H9 (cell line): ENCODE measurements around the gene TMEM140. TPM values are rescaled to one million over a fixed set of nuclear protein-coding genes. Genes with fewer than 3 reads are reported as not detected.

ENCODE experiments used
- DNase-seq: peaks from one replicate; pipeline ENCODE4 v3.0.0-alpha.2; 2017
- H2AFZ ChIP-seq: one replicate; pipeline ENCODE4 v1.6.1; 2013; ENCODE audit warnings: mild to moderate bottlenecking, low read length, control low read depth, moderate library complexity
- H2AK5ac ChIP-seq: 2 replicates; pipeline ENCODE4 v1.6.1; 2013; ENCODE audit warnings: low read length, control low read depth, mixed read lengths; ENCODE audit not compliant: insufficient read length
- H2BK120ac ChIP-seq: one replicate; pipeline ENCODE4 v1.6.1; 2013; ENCODE audit warnings: low read depth, mild to moderate bottlenecking, low read length, control low read depth, inconsistent platforms; ENCODE audit not compliant: poor library complexity, severe bottlenecking
- H2BK12ac ChIP-seq: 2 replicates; pipeline ENCODE4 v1.6.1; 2013; ENCODE audit warnings: low read length, control low read depth, mixed read lengths, low read depth; ENCODE audit not compliant: insufficient read length
- H2BK15ac ChIP-seq: 2 replicates; pipeline ENCODE4 v1.6.1; 2013; ENCODE audit warnings: low read depth, low read length, control low read depth
- H2BK20ac ChIP-seq: one replicate; pipeline ENCODE4 v1.6.1; 2013; ENCODE audit warnings: low read depth, mild to moderate bottlenecking, low read length, control low read depth, inconsistent platforms; ENCODE audit not compliant: poor library complexity, severe bottlenecking
- H2BK5ac ChIP-seq: 2 replicates; pipeline ENCODE4 v1.6.1; 2013; ENCODE audit warnings: low read length, control low read depth, mixed read lengths; ENCODE audit not compliant: insufficient read length
- H3K14ac ChIP-seq: 2 replicates; pipeline ENCODE4 v1.6.1; 2013; ENCODE audit warnings: low read length, control low read depth; ENCODE audit not compliant: insufficient read depth
- H3K18ac ChIP-seq: 2 replicates; pipeline ENCODE4 v1.6.1; 2013; ENCODE audit warnings: low read depth, mild to moderate bottlenecking, mixed read lengths, low read length, control low read depth; ENCODE audit not compliant: insufficient read length
- H3K23ac ChIP-seq: 2 replicates; pipeline ENCODE4 v1.6.1; 2013; ENCODE audit warnings: low read length, control low read depth, mixed read lengths, low read depth; ENCODE audit not compliant: insufficient read length
- H3K23me2 ChIP-seq: 2 replicates; pipeline ENCODE4 v1.6.1; 2013; ENCODE audit warnings: low read depth, mild to moderate bottlenecking, mixed read lengths, low read length, control low read depth; ENCODE audit not compliant: insufficient read length, poor library complexity, severe bottlenecking
- H3K27ac ChIP-seq: 2 replicates; pipeline ENCODE4 v1.5.1; 2013; ENCODE audit warnings: low read length, control low read depth, mixed read lengths, low read depth; ENCODE audit not compliant: insufficient read length
- H3K27me3 ChIP-seq: 2 replicates; pipeline ENCODE4 v1.6.1; 2013; ENCODE audit warnings: low read length, control low read depth, inconsistent platforms; ENCODE audit not compliant: insufficient read depth
- H3K4ac ChIP-seq: 2 replicates; pipeline ENCODE4 v1.6.1; 2013; ENCODE audit warnings: low read depth, mild to moderate bottlenecking, control low read depth, inconsistent platforms, low read length, moderate library complexity
- H3K4me1 ChIP-seq: 2 replicates; pipeline ENCODE4 v1.6.1; 2013; ENCODE audit warnings: low read length, control low read depth, inconsistent platforms; ENCODE audit not compliant: insufficient read depth
- H3K4me2 ChIP-seq: 2 replicates; pipeline ENCODE4 v1.6.1; 2013; ENCODE audit warnings: low read length, control low read depth, mixed read lengths; ENCODE audit not compliant: insufficient read length, insufficient read depth
- H3K56ac ChIP-seq: 2 replicates; pipeline ENCODE4 v1.6.1; 2013; ENCODE audit warnings: low read depth, mild to moderate bottlenecking, mixed read lengths, low read length, control low read depth; ENCODE audit not compliant: insufficient read length
- H3K79me1 ChIP-seq: 2 replicates; pipeline ENCODE4 v1.6.1; 2013; ENCODE audit warnings: low read depth, mild to moderate bottlenecking, moderate library complexity, low read length, control low read depth, inconsistent platforms; ENCODE audit not compliant: insufficient read depth, poor library complexity, severe bottlenecking
- H3K79me2 ChIP-seq: 2 replicates; pipeline ENCODE4 v1.6.1; 2013; ENCODE audit warnings: low read length, control low read depth, inconsistent platforms; ENCODE audit not compliant: insufficient read depth
- H3K9ac ChIP-seq: 2 replicates; pipeline ENCODE4 v1.6.1; 2013; ENCODE audit warnings: low read length, control low read depth, mixed read lengths; ENCODE audit not compliant: insufficient read length; ENCODE audit errors: extremely low read depth
- H3K9me3 ChIP-seq: one replicate; pipeline ENCODE4 v1.6.1; 2013; ENCODE audit warnings: low read depth, low read length, inconsistent platforms; ENCODE audit not compliant: control insufficient read depth
- H3T11ph ChIP-seq: one replicate; pipeline ENCODE4 v1.6.1; 2013; ENCODE audit warnings: mild to moderate bottlenecking, low read length, control low read depth, inconsistent platforms
- H4K20me1 ChIP-seq: one replicate; pipeline ENCODE4 v1.6.1; 2013; ENCODE audit not compliant: control insufficient read depth, insufficient read length, insufficient read depth
- H4K5ac ChIP-seq: 2 replicates; pipeline ENCODE4 v1.6.1; 2013; ENCODE audit warnings: low read depth, mild to moderate bottlenecking, mixed read lengths, low read length, control low read depth; ENCODE audit not compliant: insufficient read length
- H4K8ac ChIP-seq: replicated peaks from 2 replicates; pipeline ENCODE4 v1.6.1; 2013; ENCODE audit warnings: low read length, control low read depth, mixed read lengths, low read depth; ENCODE audit not compliant: insufficient read length
- H4K91ac ChIP-seq: 2 replicates; pipeline ENCODE4 v1.6.1; 2013; ENCODE audit warnings: low read depth, mild to moderate bottlenecking, moderate library complexity, mixed read lengths, low read length, control low read depth; ENCODE audit not compliant: insufficient read length
- H3K27ac Mint-ChIP-seq, 3 experiments: 2 replicates in 2 of 3; 3 replicates in 1 of 3; pipeline ENCODE4 v1.8.0; 2020 to 2021; ENCODE audit warnings: mixed read lengths in 3 of 3, mild to moderate bottlenecking in 1 of 3, moderate library complexity in 1 of 3
- H3K27me3 Mint-ChIP-seq: 2 replicates; pipeline ENCODE4 v1.8.0; 2021; ENCODE audit warnings: low read depth, mild to moderate bottlenecking, moderate library complexity, mixed read lengths
- H3K36me3 Mint-ChIP-seq, 3 experiments: 2 replicates in 2 of 3; 3 replicates in 1 of 3; pipeline ENCODE4 v1.8.0; 2020 to 2021; ENCODE audit warnings: low read depth in 3 of 3, mixed read lengths in 3 of 3; ENCODE audit not compliant: insufficient read depth in 1 of 3
- H3K4me1 Mint-ChIP-seq, 2 experiments: 2 replicates each; pipeline ENCODE4 v1.8.0; 2020; ENCODE audit warnings: mixed read lengths in 2 of 2
- H3K4me3 Mint-ChIP-seq, 2 experiments: 2 replicates in 1 of 2; 3 replicates in 1 of 2; pipeline ENCODE4 v1.8.0; 2020 to 2021; ENCODE audit warnings: mild to moderate bottlenecking in 2 of 2, mixed read lengths in 2 of 2, moderate library complexity in 1 of 2
- H3K9me3 Mint-ChIP-seq, 2 experiments: 2 replicates in 1 of 2; 3 replicates in 1 of 2; pipeline ENCODE4 v1.8.0; 2020; ENCODE audit warnings: mild to moderate bottlenecking in 2 of 2, mixed read lengths in 2 of 2, moderate library complexity in 1 of 2
- WGBS: extraction: QIAGEN DNeasy Blood & Tissue Kit; methylation state at CpG from one replicate; pipeline ENCODE4 v1.1.7; 2013; ENCODE audit warnings: missing lambda C conversion rate, low lambda C conversion rate, mixed read lengths; ENCODE audit not compliant: insufficient read length; ENCODE audit errors: extremely low coverage; 5-methylcytosine and 5-hydroxymethylcytosine counted together
- total RNA-seq: library from RNA; stranded (reverse); gene quantifications from 2 replicates; pipeline ENCODE4 v1.2.1, GENCODE V29; 2021
- TF ChIP-seq, protein P1 (sequence below): fragments of 200-600 bp; sonication (generic); conservative IDR thresholded peaks from 3 replicates; pipeline ENCODE4 v1.8.0; 2021; ENCODE audit warnings: antibody characterized with exemption, mild to moderate bottlenecking

TMEM140 gene
- total RNA-seq, 1 experiment from 2014 or later = not detected

DNA sequence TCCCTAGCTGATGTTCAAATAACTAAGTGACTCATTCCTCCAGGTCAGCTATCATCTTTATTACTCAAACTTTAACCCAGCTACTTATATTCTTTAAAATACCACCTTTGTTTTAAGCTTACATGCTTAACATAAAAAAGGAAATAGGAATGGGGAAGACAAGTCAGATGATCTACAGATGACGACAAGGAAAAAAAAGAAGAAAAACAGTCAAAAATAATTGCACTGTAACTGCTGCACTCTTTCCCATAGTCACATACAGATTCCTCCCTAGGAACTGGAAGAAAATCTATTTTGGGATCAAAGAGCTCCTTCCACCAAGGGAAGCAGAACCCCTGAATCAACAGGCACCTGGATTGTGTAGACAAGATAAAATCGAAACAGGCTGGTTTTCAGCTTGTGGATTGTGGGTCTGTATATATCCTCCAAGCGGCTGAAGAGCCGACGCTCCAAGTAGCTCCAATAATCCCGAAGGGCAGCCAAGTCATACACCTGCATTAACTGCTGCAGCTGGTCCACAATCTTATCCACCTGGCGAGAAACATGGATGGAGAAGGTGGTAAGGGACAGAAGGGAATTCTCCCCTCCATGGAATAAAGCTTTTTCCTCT is 61.5 kb downstream of the TMEM140 start:
- no peak overlapping the region for H3K9ac ChIP-seq
- H4K91ac ChIP-seq = no peak overlapping the region
- H3K56ac ChIP-seq = no peak overlapping the region
- 0 out of 2 replicates have a peak, but pooled peaks cover 2% of the 10 kb centered on the region for H3K4me1 ChIP-seq
- H3K4me3 Mint-ChIP-seq = no peak overlapping the region
- H3K27me3 ChIP-seq = no peaks in the 10 kb centered on the region
- no peak for DNase-seq
- H3K14ac ChIP-seq = no peak overlapping the region
- no peaks in the 10 kb centered on the region for H3K79me1 ChIP-seq
- WGBS = no CpG with 5 or more reads among the region's 7 CpGs
- no peak overlapping the region for H3K4me2 ChIP-seq
- H3K79me2 ChIP-seq = no peaks in the 10 kb centered on the region
- H3K4me1 Mint-ChIP-seq = peaks cover 10 to 24% of the 10 kb centered on the region in 2 experiments
- no peak overlapping the region for H2BK20ac ChIP-seq
- no peak overlapping the region for H2AFZ ChIP-seq
- H3K4ac ChIP-seq = no peak overlapping the region
- no peak overlapping the region for H2BK120ac ChIP-seq
- H3K27ac Mint-ChIP-seq = no peak overlapping the region
- no peak overlapping the region for H3T11ph ChIP-seq
- H2BK12ac ChIP-seq = no peak overlapping the region
- H2AK5ac ChIP-seq = no peak overlapping the region
- H3K23me2 ChIP-seq = peaks cover 8% of the 10 kb centered on the region
- no peak overlapping the region for H2BK5ac ChIP-seq
- TF ChIP-seq, protein P1, sequence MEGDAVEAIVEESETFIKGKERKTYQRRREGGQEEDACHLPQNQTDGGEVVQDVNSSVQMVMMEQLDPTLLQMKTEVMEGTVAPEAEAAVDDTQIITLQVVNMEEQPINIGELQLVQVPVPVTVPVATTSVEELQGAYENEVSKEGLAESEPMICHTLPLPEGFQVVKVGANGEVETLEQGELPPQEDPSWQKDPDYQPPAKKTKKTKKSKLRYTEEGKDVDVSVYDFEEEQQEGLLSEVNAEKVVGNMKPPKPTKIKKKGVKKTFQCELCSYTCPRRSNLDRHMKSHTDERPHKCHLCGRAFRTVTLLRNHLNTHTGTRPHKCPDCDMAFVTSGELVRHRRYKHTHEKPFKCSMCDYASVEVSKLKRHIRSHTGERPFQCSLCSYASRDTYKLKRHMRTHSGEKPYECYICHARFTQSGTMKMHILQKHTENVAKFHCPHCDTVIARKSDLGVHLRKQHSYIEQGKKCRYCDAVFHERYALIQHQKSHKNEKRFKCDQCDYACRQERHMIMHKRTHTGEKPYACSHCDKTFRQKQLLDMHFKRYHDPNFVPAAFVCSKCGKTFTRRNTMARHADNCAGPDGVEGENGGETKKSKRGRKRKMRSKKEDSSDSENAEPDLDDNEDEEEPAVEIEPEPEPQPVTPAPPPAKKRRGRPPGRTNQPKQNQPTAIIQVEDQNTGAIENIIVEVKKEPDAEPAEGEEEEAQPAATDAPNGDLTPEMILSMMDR = no peak
- peaks cover 10% of the 10 kb centered on the region for H3K27me3 Mint-ChIP-seq
- H3K23ac ChIP-seq = no peak overlapping the region
- no peaks in the 10 kb centered on the region for H3K9me3 ChIP-seq
- no peak overlapping the region for H3K18ac ChIP-seq
- no peaks in the 10 kb centered on the region for H3K9me3 Mint-ChIP-seq
- H3K27ac ChIP-seq = no peak overlapping the region
- H2BK15ac ChIP-seq = no peak overlapping the region
- no peaks in the 10 kb centered on the region for H4K20me1 ChIP-seq
- peaks cover 0 to 8% (median 0%) of the 10 kb centered on the region in 3 experiments; a peak in 3 of 7 replicates for H3K36me3 Mint-ChIP-seq
- H4K8ac ChIP-seq = no peak overlapping the region
- H4K5ac ChIP-seq = no peak overlapping the region
